Kidney (tissue), 14 donors: ENCODE data around the gene PAK1. TPM values are rescaled to one million over a fixed set of nuclear protein-coding genes. Genes with fewer than 3 reads are reported as not detected.

Experiments used
- DNase-seq, 5 donors: peaks; one replicate each; pipeline ENCODE4 v3.0.0-alpha.2; 2013 to 2020
- FAIRE-seq: peaks from 2 replicates; lab custom pipeline; 2012; peaks lifted over from hg19 to GRCh38; lab: Jason Lieb, UNC
- H3K27ac ChIP-seq, 2 donors: one replicate each; pipeline ENCODE4 v1.7.0; 2013; ENCODE audit warnings: low read depth in 2 of 2, low read length in 2 of 2, inconsistent platforms in 1 of 2
- H3K27me3 ChIP-seq: one replicate; pipeline ENCODE4 v1.7.1; 2013; ENCODE audit warnings: low read length, inconsistent platforms; ENCODE audit not compliant: control insufficient read depth, insufficient read depth
- H3K36me3 ChIP-seq, 3 donors: one replicate each; pipeline versions ENCODE4 v1.7.0 to v1.7.1; 2013; ENCODE audit warnings: low read length in 3 of 3, control low read depth in 1 of 3, inconsistent platforms in 1 of 3; ENCODE audit not compliant: insufficient read depth in 3 of 3, control insufficient read depth in 2 of 3
- H3K4me1 ChIP-seq, 3 donors: one replicate each; pipeline versions ENCODE4 v1.7.0 to v1.7.1; 2013; ENCODE audit warnings: low read length in 3 of 3, inconsistent platforms in 1 of 3, low read depth in 1 of 3; ENCODE audit not compliant: control insufficient read depth in 2 of 3, insufficient read depth in 2 of 3
- H3K4me3 ChIP-seq, 3 donors: one replicate each; pipeline versions ENCODE4 v1.7.0 to v1.8.1; 2013; ENCODE audit warnings: low read length in 3 of 3, control low read depth in 1 of 3, inconsistent platforms in 1 of 3
- H3K9ac ChIP-seq, 3 donors: one replicate each; pipeline versions ENCODE4 v1.7.0 to v1.7.1; 2013; ENCODE audit warnings: low read length in 3 of 3, control low read depth in 1 of 3, inconsistent platforms in 1 of 3
- H3K9me3 ChIP-seq, 3 donors: one replicate each; pipeline versions ENCODE4 v1.7.0 to v1.7.1; 2013; ENCODE audit warnings: low read length in 3 of 3, control low read depth in 1 of 3, inconsistent platforms in 1 of 3; ENCODE audit not compliant: control insufficient read depth in 2 of 3, insufficient read depth in 1 of 3
- CTCF ChIP-seq: IDR thresholded peaks from 3 replicates; pipeline ENCODE4 v1.5.1; 2012; ENCODE audit warnings: mild to moderate bottlenecking, moderate library complexity, borderline replicate concordance; ENCODE audit not compliant: insufficient read depth; ENCODE audit errors: extremely low read depth
- intact Hi-C: fragments of 100-400 bp; cut with DNase I; formaldehyde crosslinking; loops from one replicate; pipeline ENCODE4 v1.11.1; 2022
- polyA plus RNA-seq: library from polyadenylated mRNA; stranded (reverse); fragments of 350-450 nt; fragmentation: Illumina TruSeq; extraction: RNeasy Lipid Tissue Mini Kit (QIAGEN cat#74804); gene quantifications from one replicate; pipeline ENCODE4 v1.2.3, GENCODE V29; 2014; ENCODE audit warnings: low read depth, low replicate concordance; ENCODE audit not compliant: insufficient read depth
- total RNA-seq: library from RNA; stranded (reverse); fragmentation: NEBNext Ultra II Directional; extraction: Animal tissue kit (Norgen Biotek cat#: 25700); gene quantifications from one replicate; pipeline ENCODE4 v1.2.1, GENCODE V29; 2021
- donor health status: control.
- donor health status: control.
- donor health status: control.
- donor health status: control.
- donor health status: control.
- donor health status: DM: yes; HTN: yes; CAD: no.
- donor health status: Normal renal cell carcinoma (clear cell type).

Gene PAK1
- total and polyA plus RNA-seq, 2 donors from 2014 or later = 22.2 to 29.1 TPM

GRCh38 chr11:77446911-77447629 lies 26.8 kb downstream of the PAK1 start:
- H3K4me3 ChIP-seq = no peak overlapping the region
- DNase-seq = no peak
- intact Hi-C loops = no loop called here
- no peak for TF ChIP-seq CTCF
- H3K9me3 ChIP-seq = no peaks in the 10 kb centered on the region
- H3K9ac ChIP-seq = no peak overlapping the region
- H3K27me3 ChIP-seq = no peaks in the 10 kb centered on the region
- no peak for FAIRE-seq
- H3K27ac ChIP-seq = no peak overlapping the region
- H3K36me3 ChIP-seq = no peaks in the 10 kb centered on the region
- peaks cover 0 to 2% (median 0%) of the 10 kb centered on the region in 3 donors for H3K4me1 ChIP-seq

GRCh38 chr11:77444261-77444660 lies 29.6 kb downstream of the PAK1 start:
- intact Hi-C loops = no loop called here
- no peak overlapping the region for H3K27ac ChIP-seq
- FAIRE-seq (no peak), DNase-seq (no peak)
- no peaks in the 10 kb centered on the region for H3K27me3 ChIP-seq
- H3K9me3 ChIP-seq = no peaks in the 10 kb centered on the region
- peaks cover 0 to 2% (median 0%) of the 10 kb centered on the region in 3 donors for H3K4me1 ChIP-seq
- H3K36me3 ChIP-seq = no peaks in the 10 kb centered on the region
- H3K4me3 ChIP-seq = no peak overlapping the region
- no peak for TF ChIP-seq CTCF
- H3K9ac ChIP-seq = no peak overlapping the region

GRCh38 chr11:77442394-77443053 lies 31.4 kb downstream of the PAK1 start:
- Histone ChIP-seq H3K9ac (no peak overlapping the region), H3K4me1 (peaks cover 0 to 2% (median 0%) of the 10 kb centered on the region in 3 donors), H3K36me3 (no peaks in the 10 kb centered on the region), H3K4me3 (no peak overlapping the region), H3K27me3 (no peaks in the 10 kb centered on the region), H3K27ac (no peak overlapping the region), H3K9me3 (no peaks in the 10 kb centered on the region)
- DNase-seq (no peak), FAIRE-seq (no peak)
- intact Hi-C loops = no loop called here
- no peak for TF ChIP-seq CTCF
